Measurements from ENCODE around the gene C17orf50. TPM values are rescaled to one million over a fixed set of nuclear protein-coding genes. Genes with fewer than 3 reads are reported as not detected.

The C17orf50 gene
- total and polyA plus RNA-seq, 2 experiments from 2014 or later: not detected

DNA sequence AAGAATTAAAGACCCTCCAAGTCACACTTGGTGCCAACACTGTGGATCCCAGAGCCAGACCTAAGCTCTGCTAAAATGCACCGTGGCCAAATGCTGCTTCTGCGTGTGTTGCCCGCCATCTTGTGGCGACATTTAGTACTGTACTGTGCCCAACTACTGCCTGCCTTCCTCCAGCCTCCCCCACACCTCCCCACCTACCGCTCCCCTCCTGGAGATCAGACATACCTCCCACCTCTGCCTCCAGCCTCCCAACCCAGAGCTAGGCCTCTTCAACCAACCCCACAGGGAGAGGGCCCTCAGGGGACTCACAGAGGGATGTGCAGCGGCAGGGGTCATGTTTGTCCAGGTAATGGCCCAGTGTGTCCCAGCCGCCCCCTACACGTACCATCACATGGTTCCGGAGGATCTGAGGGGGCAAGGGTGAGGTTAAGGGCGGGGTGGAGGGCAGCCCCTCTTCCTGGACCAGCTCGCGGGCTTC, 13.1 kb upstream of the C17orf50 start:
- TF ChIP-seq EZH2phosphoT487 (IDR thresholded peaks at IDR 0.05; ENCODE audit: low read depth, severe bottlenecking, unreplicated experiment): no peak
- TF ChIP-seq CTCF (IDR thresholded peaks at IDR 0.05; ENCODE audit: poor library complexity): peak; percentile 88
- no peaks in the 10 kb centered on the region for H3K9me2 ChIP-seq (replicated peaks; ENCODE audit: insufficient read depth)
- H3K4me3 ChIP-seq: no peak overlapping the region
- H3K27me3 ChIP-seq: peaks cover 30% of the 10 kb centered on the region
- no peak overlapping the region for H3K27ac ChIP-seq
- H3K4me1 ChIP-seq (ENCODE audit: insufficient read depth): peaks cover 5% of the 10 kb centered on the region
- H3K79me2 ChIP-seq: no peaks in the 10 kb centered on the region
- H2AFZ ChIP-seq: no peak overlapping the region
- no peaks in the 10 kb centered on the region for H3K36me3 ChIP-seq (replicated peaks; ENCODE audit: insufficient read depth, low read depth)
- no peaks in the 10 kb centered on the region for H3K9me3 ChIP-seq (ENCODE audit: low read depth)
- no peaks in the 10 kb centered on the region for H4K20me1 ChIP-seq (ENCODE audit: insufficient read depth, poor library complexity, severe bottlenecking)
- no peak overlapping the region for H3K4me2 ChIP-seq
- DNase-seq (ENCODE audit: low spot score): peak; percentile 88
- 44% methylated on average over 12 of the region's 12 CpGs for WGBS (ENCODE audit: low lambda C conversion rate, missing lambda C conversion rate)

- H3K36me3 ChIP-seq (replicated peaks; ENCODE audit: insufficient read depth, low read depth): no peaks in the 10 kb centered on the region
- H3K27ac ChIP-seq: no peak overlapping the region
- no peak for DNase-seq (ENCODE audit: low spot score)
- no peak overlapping the region for H3K4me2 ChIP-seq
- H4K20me1 ChIP-seq (ENCODE audit: insufficient read depth, poor library complexity, severe bottlenecking): no peaks in the 10 kb centered on the region
- H2AFZ ChIP-seq: no peak overlapping the region
- peaks cover 26% of the 10 kb centered on the region for H3K27me3 ChIP-seq
- H3K9me3 ChIP-seq (ENCODE audit: low read depth): no peaks in the 10 kb centered on the region
- TF ChIP-seq EZH2 (IDR thresholded peaks at IDR 0.05; ENCODE audit: borderline replicate concordance): no peak
- TF ChIP-seq CTCF (IDR thresholded peaks at IDR 0.05; ENCODE audit: poor library complexity): no peak
- TF ChIP-seq EZH2phosphoT487 (IDR thresholded peaks at IDR 0.05; ENCODE audit: low read depth, severe bottlenecking, unreplicated experiment): no peak
- H3K4me3 ChIP-seq: no peak overlapping the region
- peaks cover 5% of the 10 kb centered on the region for H3K4me1 ChIP-seq (ENCODE audit: insufficient read depth)
- H3K79me2 ChIP-seq: no peaks in the 10 kb centered on the region
- WGBS (ENCODE audit: low lambda C conversion rate, missing lambda C conversion rate): 78% methylated on average over 4 of the region's 4 CpGs
- H3K9me2 ChIP-seq (replicated peaks; ENCODE audit: insufficient read depth): no peaks in the 10 kb centered on the region
Observed at GRCh38 chr17:35748341-35748841, 12.3 kb upstream of the C17orf50 start.

- no peaks in the 10 kb centered on the region for H3K79me2 ChIP-seq
- TF ChIP-seq EZH2phosphoT487 (IDR thresholded peaks at IDR 0.05; ENCODE audit: low read depth, severe bottlenecking, unreplicated experiment): no peak
- TF ChIP-seq CTCF (IDR thresholded peaks at IDR 0.05; ENCODE audit: poor library complexity): no peak
- no peaks in the 10 kb centered on the region for H4K20me1 ChIP-seq (ENCODE audit: insufficient read depth, poor library complexity, severe bottlenecking)
- H3K27ac ChIP-seq: no peak overlapping the region
- DNase-seq (ENCODE audit: low spot score): no peak
- H3K27me3 ChIP-seq: peaks cover 26% of the 10 kb centered on the region
- H3K4me3 ChIP-seq: no peak overlapping the region
- no peaks in the 10 kb centered on the region for H3K9me3 ChIP-seq (ENCODE audit: low read depth)
- H3K4me1 ChIP-seq (ENCODE audit: insufficient read depth): peaks cover 5% of the 10 kb centered on the region
- no peak overlapping the region for H2AFZ ChIP-seq
- H3K4me2 ChIP-seq: no peak overlapping the region
- whole genome bisulfite sequencing (ENCODE audit: low lambda C conversion rate, missing lambda C conversion rate): 89% methylated on average over 6 of the region's 6 CpGs
- no peaks in the 10 kb centered on the region for H3K36me3 ChIP-seq (replicated peaks; ENCODE audit: insufficient read depth, low read depth)
- H3K9me2 ChIP-seq (replicated peaks; ENCODE audit: insufficient read depth): no peaks in the 10 kb centered on the region
Observed at GRCh38 chr17:35748979-35749378, 11.7 kb upstream of the C17orf50 start.

Data from hepatocyte (in vitro differentiated cells).